Neural cell (in vitro differentiated cells): ENCODE data around the gene RAB5B. TPM values are rescaled to one million over a fixed set of nuclear protein-coding genes. Genes with fewer than 3 reads are reported as not detected.

Source experiments
- H2AFZ ChIP-seq: fragments of 200-600, 300-800 bp; sonication (generic), shearing (Covaris generic); 2 replicates; pipeline ENCODE4 v1.6.0; 2014; ENCODE audit warnings: low read depth, mild to moderate bottlenecking, antibody characterized with exemption, low read length, moderate library complexity
- H3F3A ChIP-seq: fragments of 200-600 bp; shearing (Covaris generic); 2 replicates; pipeline ENCODE4 v1.6.1; 2016; ENCODE audit warnings: mild to moderate bottlenecking, moderate library complexity, mixed read lengths, antibody characterized with exemption, low read length; ENCODE audit not compliant: insufficient read depth, poor library complexity, severe bottlenecking
- H3K27ac ChIP-seq: fragments of 200-600, 300-800 bp; sonication (generic), shearing (Covaris generic); 2 replicates; pipeline ENCODE4 v1.5.1; 2014; ENCODE audit warnings: mild to moderate bottlenecking, low read length, moderate library complexity
- H3K27me3 ChIP-seq: fragments of 300-800, 200-600 bp; sonication (generic), shearing (Covaris generic); 2 replicates; pipeline ENCODE4 v1.6.0; 2014; ENCODE audit warnings: mild to moderate bottlenecking, low read depth, low read length, moderate library complexity; ENCODE audit not compliant: insufficient read depth
- H3K36me3 ChIP-seq: fragments of 300-800, 200-600 bp; sonication (generic), shearing (Covaris generic); 2 replicates; pipeline ENCODE4 v1.5.1; 2014; ENCODE audit warnings: mild to moderate bottlenecking, antibody characterized with exemption, low read length, moderate library complexity; ENCODE audit not compliant: insufficient read depth
- H3K4me2 ChIP-seq: fragments of 300-800, 200-600 bp; sonication (generic), shearing (Covaris generic); 2 replicates; pipeline ENCODE4 v1.6.0; 2014; ENCODE audit warnings: mild to moderate bottlenecking, low read length
- H3K4me3 ChIP-seq: fragments of 300-800, 200-600 bp; sonication (generic), shearing (Covaris generic); 2 replicates; pipeline ENCODE4 v1.5.1; 2014; ENCODE audit warnings: mild to moderate bottlenecking, low read length, moderate library complexity
- H3K79me2 ChIP-seq: fragments of 200-600 bp; shearing (Covaris generic); replicated peaks from 2 replicates; pipeline ENCODE4 v1.6.0; 2014; ENCODE audit warnings: mild to moderate bottlenecking, low read length, moderate library complexity; ENCODE audit not compliant: insufficient read depth
- H3K9ac ChIP-seq: fragments of 300-800, 200-600 bp; sonication (generic), shearing (Covaris generic); 2 replicates; pipeline ENCODE4 v1.6.1; 2016; ENCODE audit warnings: mild to moderate bottlenecking, low read length, mixed read lengths
- H3K9me2 ChIP-seq: fragments of 200-600 bp; shearing (Covaris generic); 2 replicates; pipeline ENCODE4 v1.6.1; 2016; ENCODE audit warnings: mild to moderate bottlenecking, low read length, mixed read lengths; ENCODE audit not compliant: insufficient read depth
- H3K9me3 ChIP-seq: fragments of 200-600, 300-800 bp; sonication (generic), shearing (Covaris generic); 2 replicates; pipeline ENCODE4 v1.6.1; 2016; ENCODE audit warnings: mild to moderate bottlenecking, mixed run types, low read length, moderate library complexity, mixed read lengths
- H4K20me1 ChIP-seq: fragments of 200-600 bp; shearing (Covaris generic); 2 replicates; pipeline ENCODE4 v1.6.1; 2016; ENCODE audit warnings: mild to moderate bottlenecking, mixed run types; ENCODE audit not compliant: insufficient read depth
- CTCF ChIP-seq: fragments of 450-650 bp; IDR thresholded peaks from 2 replicates; pipeline ENCODE4 v1.5.1; 2014; ENCODE audit warnings: antibody characterized with exemption, mild to moderate bottlenecking, moderate library complexity; ENCODE audit not compliant: poor library complexity, severe bottlenecking
- EP300 ChIP-seq: fragments of 450-650 bp; conservative IDR thresholded peaks from 2 replicates; pipeline ENCODE4 v1.6.1; 2014; ENCODE audit warnings: antibody characterized with exemption, mild to moderate bottlenecking, moderate library complexity; ENCODE audit not compliant: poor library complexity, severe bottlenecking
- EZH2 ChIP-seq: fragments of 200-600, 300-800 bp; shearing (Covaris generic), sonication (generic); IDR thresholded peaks from 2 replicates; pipeline ENCODE4 v1.6.1; 2014; ENCODE audit warnings: antibody characterized with exemption, low read length, borderline replicate concordance, mild to moderate bottlenecking; ENCODE audit not compliant: insufficient read depth, poor library complexity, severe bottlenecking
- MXI1 ChIP-seq: fragments of 450-650 bp; conservative IDR thresholded peaks from 2 replicates; pipeline ENCODE4 v1.6.1; 2014; ENCODE audit warnings: antibody characterized with exemption, mild to moderate bottlenecking; ENCODE audit not compliant: poor library complexity, severe bottlenecking
- POLR2AphosphoS5 ChIP-seq: IDR thresholded peaks from 2 replicates; pipeline ENCODE4 v1.6.1; 2012
- RAD21 ChIP-seq: fragments of 450-650 bp; conservative IDR thresholded peaks from 2 replicates; pipeline ENCODE4 v1.6.1; 2014; ENCODE audit warnings: antibody characterized with exemption, mild to moderate bottlenecking, moderate library complexity
- REST ChIP-seq: IDR thresholded peaks from 2 replicates; pipeline ENCODE4 v1.6.1; 2012; ENCODE audit warnings: borderline replicate concordance
- SMC3 ChIP-seq: fragments of 450-650 bp; conservative IDR thresholded peaks from 2 replicates; pipeline ENCODE4 v1.6.1; 2014; ENCODE audit warnings: antibody characterized with exemption, mild to moderate bottlenecking, moderate library complexity; ENCODE audit not compliant: poor library complexity
- TAF1 ChIP-seq: IDR thresholded peaks from 2 replicates; pipeline ENCODE4 v1.6.1; 2012; ENCODE audit warnings: low read depth
- polyA plus RNA-seq: library from polyadenylated mRNA; depleted of rRNA; stranded (reverse); fragments of >200 nt; gene quantifications from 2 replicates; pipeline ENCODE4 v1.2.3, GENCODE V29; 2014

Gene RAB5B
- polyA plus RNA-seq, 1 donor from 2014 or later: 39.6 TPM

GRCh38 chr12:55930771-55931316 is 43.0 kb upstream of the RAB5B start, which contains the start of gene DGKA:
Gene DGKA, plus strand, starts transcription at chr12:55931162. Its CDS starts 5,342 bp downstream, at chr12:55936504.
- peaks cover 40% of the 10 kb centered on the region for H3K27me3 ChIP-seq
- H2AFZ ChIP-seq: peak within 1 kb of the TSS; percentile 2
- H3K9me3 ChIP-seq: no peaks in the 10 kb centered on the region
- no peaks in the 10 kb centered on the region for H3K36me3 ChIP-seq
- H3K79me2 ChIP-seq: peaks cover 14% of the 10 kb centered on the region
- H3K4me3 ChIP-seq: peak within 1 kb of the TSS; percentile 67
- TF ChIP-seq SMC3: peak; percentile 59
- peak; percentile 68 for TF ChIP-seq CTCF
- TF ChIP-seq EZH2: no peak
- TF ChIP-seq RAD21: peak; percentile 55
- peak within 1 kb of the TSS; percentile 55 for H3K9ac ChIP-seq
- H3F3A ChIP-seq: no peaks in the 10 kb centered on the region
- H4K20me1 ChIP-seq: no peaks in the 10 kb centered on the region
- peak within 1 kb of the TSS; percentile 53 for H3K4me2 ChIP-seq
- no peak within 1 kb of the TSS for H3K27ac ChIP-seq
- no peaks in the 10 kb centered on the region for H3K9me2 ChIP-seq

- Histone ChIP-seq H3K27ac (no peak overlapping the region), H3K4me3 (peak overlapping the region; percentile 67), H3K9me3 (no peaks in the 10 kb centered on the region), H3K36me3 (no peaks in the 10 kb centered on the region), H3K4me2 (peak overlapping the region; percentile 53), H2AFZ (peak overlapping the region; percentile 2), H3K9ac (peak overlapping the region; percentile 55), H3K9me2 (no peaks in the 10 kb centered on the region), H3K79me2 (peaks cover 9% of the 10 kb centered on the region), H3K27me3 (peaks cover 40% of the 10 kb centered on the region), H3F3A (no peaks in the 10 kb centered on the region), H4K20me1 (no peaks in the 10 kb centered on the region)
- no peak for TF ChIP-seq REST
- TF ChIP-seq TAF1: no peak
- TF ChIP-seq POLR2AphosphoS5: no peak
- no peak for TF ChIP-seq EZH2
- TF ChIP-seq EP300: no peak
- TF ChIP-seq CTCF: no peak
- no peak for TF ChIP-seq RAD21
- no peak for TF ChIP-seq SMC3
- no peak for TF ChIP-seq MXI1
Measured at GRCh38 chr12:55931317-55931779, 42.5 kb upstream of the RAB5B start.
